ENCODE results near the gene DPYD.

DPYD gene

GRCh38 chr1:97844552-97845089 lies 76.2 kb downstream of the DPYD start:
- in situ Hi-C loops (cut with MboI; ENCODE audit: low sequenced_read_pairs), result no loop called here

- in situ Hi-C loops (cut with MboI; ENCODE audit: low sequenced_read_pairs), result no loop called here
Measured at GRCh38 chr1:97841338-97841737, 79.5 kb downstream of the DPYD start.

- in situ Hi-C loops (cut with MboI; ENCODE audit: low sequenced_read_pairs), result no loop called here
Measured at GRCh38 chr1:97837161-97837560, 83.7 kb downstream of the DPYD start.

- in situ Hi-C loops (cut with MboI; ENCODE audit: low sequenced_read_pairs), result no loop called here
Measured at GRCh38 chr1:97834899-97835298, 85.9 kb downstream of the DPYD start.

- in situ Hi-C loops (cut with MboI; ENCODE audit: low sequenced_read_pairs), result no loop called here
Measured at GRCh38 chr1:97833881-97834280, 87.0 kb downstream of the DPYD start.

- in situ Hi-C loops (cut with MboI; ENCODE audit: low sequenced_read_pairs), result no loop called here
Measured at GRCh38 chr1:97832481-97832880, 88.4 kb downstream of the DPYD start.

- in situ Hi-C loops (cut with MboI; ENCODE audit: low sequenced_read_pairs), result no loop called here
Measured at GRCh38 chr1:97827887-97828286, 92.9 kb downstream of the DPYD start.

GRCh38 chr1:97826820-97827219 lies 94.0 kb downstream of the DPYD start:
- in situ Hi-C loops (cut with MboI; ENCODE audit: low sequenced_read_pairs), result no loop called here

- in situ Hi-C loops (cut with MboI; ENCODE audit: low sequenced_read_pairs), result no loop called here
Measured at GRCh38 chr1:97824624-97825023, 96.2 kb downstream of the DPYD start.

- in situ Hi-C loops (cut with MboI; ENCODE audit: low sequenced_read_pairs), result no loop called here
Measured at GRCh38 chr1:97824200-97824599, 96.6 kb downstream of the DPYD start.

- in situ Hi-C loops (cut with MboI; ENCODE audit: low sequenced_read_pairs), result no loop called here
Measured at GRCh38 chr1:97820470-97821188, 100.2 kb downstream of the DPYD start.

GRCh38 chr1:97816927-97817326 lies 103.9 kb downstream of the DPYD start:
- in situ Hi-C loops (cut with MboI; ENCODE audit: low sequenced_read_pairs), result no loop called here

GRCh38 chr1:97814804-97815203 lies 106.0 kb downstream of the DPYD start:
- in situ Hi-C loops (cut with MboI; ENCODE audit: low sequenced_read_pairs), result no loop called here

- in situ Hi-C loops (cut with MboI; ENCODE audit: low sequenced_read_pairs), result no loop called here
Measured at GRCh38 chr1:97814121-97814520, 106.7 kb downstream of the DPYD start.

- in situ Hi-C loops (cut with MboI; ENCODE audit: low sequenced_read_pairs), result no loop called here
Measured at GRCh38 chr1:97812076-97812475, 108.8 kb downstream of the DPYD start.

GRCh38 chr1:97806996-97807520 lies 113.8 kb downstream of the DPYD start:
- in situ Hi-C loops (cut with MboI; ENCODE audit: low sequenced_read_pairs), result no loop called here

- in situ Hi-C loops (cut with MboI; ENCODE audit: low sequenced_read_pairs), result no loop called here
Measured at GRCh38 chr1:97806326-97806725, 114.5 kb downstream of the DPYD start.

GRCh38 chr1:97805093-97805492 lies 115.7 kb downstream of the DPYD start:
- in situ Hi-C loops (cut with MboI; ENCODE audit: low sequenced_read_pairs), result no loop called here

- in situ Hi-C loops (cut with MboI; ENCODE audit: low sequenced_read_pairs), result no loop called here
Measured at GRCh38 chr1:97803026-97803425, 117.8 kb downstream of the DPYD start.

GRCh38 chr1:97802011-97802410 lies 118.8 kb downstream of the DPYD start:
- in situ Hi-C loops (cut with MboI; ENCODE audit: low sequenced_read_pairs), result no loop called here

GRCh38 chr1:97797403-97798183 lies 123.2 kb downstream of the DPYD start:
- in situ Hi-C loops (cut with MboI; ENCODE audit: low sequenced_read_pairs), result no loop called here

GRCh38 chr1:97796711-97797110 lies 124.1 kb downstream of the DPYD start:
- in situ Hi-C loops (cut with MboI; ENCODE audit: low sequenced_read_pairs), result no loop called here

Measured in HL-60/S4 treated with phorbol 12-myristate 13-acetate at 8.2 ng/mL for 4 days and 3 days (cell line).